B cell (primary cell): ENCODE measurements around the gene NFKBIB. TPM values are rescaled to one million over a fixed set of nuclear protein-coding genes. Genes with fewer than 3 reads are reported as not detected.

Experiments used
- ATAC-seq: fragments of 200-7000 bp; cut with Tn5 transposase; one replicate; pipeline ENCODE4 v1.10.0; 2021; ENCODE audit warnings: low read depth, mild to moderate bottlenecking, moderate number of reproducible peaks, moderate library complexity
- CTCF ChIA-PET: fragments of 350-600 bp; sonication (Branson Sonifier 250); formaldehyde crosslinking; loops from one replicate; lab custom pipeline; 2021; ENCODE audit warnings: antibody characterized with exemption, inconsistent platforms; lab: Charles Lee
- POLR2A ChIA-PET: fragments of 350-600 bp; sonication (Branson Sonifier 250); formaldehyde crosslinking; loops from one replicate; lab custom pipeline; 2021; ENCODE audit warnings: antibody characterized with exemption; lab: Charles Lee
- DNase-seq: peaks from one replicate; pipeline ENCODE4 v3.0.0; 2013
- H2AFZ ChIP-seq: 2 replicates; pipeline ENCODE4 v1.6.1; 2012; ENCODE audit warnings: mild to moderate bottlenecking, low read depth, low read length; ENCODE audit not compliant: insufficient read depth, poor library complexity, severe bottlenecking
- H3K27ac ChIP-seq, 2 donors: 1 replicate in 1 of 2; 2 replicates in 1 of 2; pipeline ENCODE4 v1.5.1; 2012 to 2013; ENCODE audit warnings: low read length in 2 of 2, mild to moderate bottlenecking in 2 of 2, moderate library complexity in 1 of 2
- H3K27me3 ChIP-seq, 4 experiments: fragments of 200-600 bp in 1 of 4; sonication (generic) in 1 of 4; replicated peaks in 1 of 4; 1 replicate in 2 of 4; 2 replicates in 2 of 4; pipeline versions ENCODE4 v1.6.1 to v1.7.0; 2013 to 2016; ENCODE audit warnings: low read length in 3 of 4, mild to moderate bottlenecking in 2 of 4, mixed read lengths in 1 of 4, moderate library complexity in 1 of 4; ENCODE audit not compliant: insufficient read depth in 4 of 4, control insufficient read depth in 3 of 4; ENCODE audit errors: control extremely low read depth in 1 of 4
- H3K36me3 ChIP-seq, 2 experiments: replicated peaks in 1 of 2; 1 replicate in 1 of 2; 2 replicates in 1 of 2; pipeline versions ENCODE4 v1.6.1 to v1.7.1; 2013; ENCODE audit warnings: low read length in 1 of 2; ENCODE audit not compliant: insufficient read depth in 2 of 2, control insufficient read depth in 1 of 2; ENCODE audit errors: control extremely low read depth in 1 of 2, extremely low read depth in 1 of 2
- H3K4me1 ChIP-seq, 2 donors: fragments of 200-600 bp in 1 of 2; sonication (generic) in 1 of 2; 1 replicate in 1 of 2; 2 replicates in 1 of 2; pipeline versions ENCODE4 v1.5.1 to v1.6.1; 2013 to 2017; ENCODE audit warnings: low read length in 2 of 2; ENCODE audit not compliant: control insufficient read depth in 2 of 2, insufficient read depth in 2 of 2
- H3K4me2 ChIP-seq: replicated peaks from 2 replicates; pipeline ENCODE3; 2012; ENCODE audit warnings: mild to moderate bottlenecking, low read depth, low read length; ENCODE audit not compliant: poor library complexity, severe bottlenecking
- H3K4me3 ChIP-seq, 5 experiments: fragments of 200-600 bp in 1 of 5; sonication (generic) in 1 of 5; 1 replicate in 3 of 5; 2 replicates in 2 of 5; pipeline versions ENCODE4 v1.5.1 to v1.7.0; 2011 to 2016; ENCODE audit warnings: low read length in 4 of 5, mild to moderate bottlenecking in 4 of 5, low read depth in 2 of 5, control low read depth in 1 of 5, moderate library complexity in 1 of 5; ENCODE audit not compliant: insufficient read depth in 1 of 5; ENCODE audit errors: control extremely low read depth in 1 of 5, extremely low read depth in 1 of 5
- H3K79me2 ChIP-seq: fragments of 200-600 bp; sonication (generic); one replicate; pipeline ENCODE4 v1.6.0; 2016; ENCODE audit warnings: low read length; ENCODE audit not compliant: control insufficient read depth, insufficient read depth
- H3K9ac ChIP-seq: fragments of 200-600 bp; sonication (generic); 2 replicates; pipeline ENCODE4 v1.6.1; 2017; ENCODE audit warnings: mild to moderate bottlenecking, low read length, moderate library complexity
- H3K9me3 ChIP-seq, 3 donors: one replicate each; pipeline versions ENCODE4 v1.6.1 to v1.7.1; 2013; ENCODE audit warnings: low read length in 2 of 3; ENCODE audit not compliant: control insufficient read depth in 2 of 3, insufficient read depth in 1 of 3; ENCODE audit errors: control extremely low read depth in 1 of 3
- H4K20me1 ChIP-seq: 2 replicates; pipeline ENCODE4 v1.6.0; 2012; ENCODE audit warnings: mild to moderate bottlenecking, low read length; ENCODE audit not compliant: insufficient read depth, control insufficient read depth, poor library complexity, severe bottlenecking
- H3K27ac Mint-ChIP-seq: one replicate; pipeline ENCODE4 v1.8.0; 2021; ENCODE audit warnings: mixed read lengths
- H3K27me3 Mint-ChIP-seq: one replicate; pipeline ENCODE4 v1.8.0; 2021; ENCODE audit warnings: mixed read lengths
- H3K4me1 Mint-ChIP-seq: one replicate; pipeline ENCODE4 v1.8.0; 2021; ENCODE audit warnings: mixed read lengths
- H3K4me3 Mint-ChIP-seq: one replicate; pipeline ENCODE4 v1.8.0; 2021; ENCODE audit warnings: mixed read lengths
- H3K9me3 Mint-ChIP-seq: one replicate; pipeline ENCODE4 v1.8.0; 2022; ENCODE audit warnings: mixed read lengths; ENCODE audit not compliant: insufficient read depth
- CTCF ChIP-seq: fragments of 200-600 bp; IDR thresholded peaks from one replicate; pipeline ENCODE4 v1.8.0; 2022; ENCODE audit warnings: antibody characterized with exemption, mild to moderate bottlenecking
- EZH2 ChIP-seq: IDR thresholded peaks from 2 replicates; pipeline ENCODE4 v1.6.1; 2012; ENCODE audit warnings: borderline replicate concordance, low read depth, mild to moderate bottlenecking, moderate library complexity, low read length; ENCODE audit not compliant: insufficient read depth, poor library complexity, severe bottlenecking
- WGBS: methylation state at CpG from one replicate; pipeline ENCODE4 v1.1.5; 2013; ENCODE audit warnings: missing lambda C conversion rate; ENCODE audit not compliant: insufficient coverage; 5-methylcytosine and 5-hydroxymethylcytosine counted together
- intact Hi-C: fragments of 100-400 bp; cut with micrococcal nuclease; formaldehyde crosslinking; loops from one replicate; pipeline ENCODE4 v1.10.0; 2022
- polyA minus RNA-seq: library from RNA; depleted of rRNA, polyadenylated mRNA; stranded (reverse); fragments of >200 nt; gene quantifications from 2 replicates; pipeline ENCODE4 v1.2.3, GENCODE V29; 2012
- polyA plus RNA-seq: library from polyadenylated mRNA; depleted of rRNA; stranded (reverse); fragments of >200 nt; gene quantifications from 2 replicates; pipeline ENCODE4 v1.2.3, GENCODE V29; 2012
- total RNA-seq, 2 donors: library from RNA; stranded (reverse); fragments of 120-200 nt in 1 of 2; gene quantifications; 1 replicate in 1 of 2; 2 replicates in 1 of 2; pipeline versions ENCODE4 v1.2.3 to v1.2.4, GENCODE V29; 2013 to 2022

NFKBIB gene
- total RNA-seq (30.3 and 31.5 TPM in 2 replicates), polyA plus RNA-seq (54.4 and 117 TPM in 2 replicates), polyA minus RNA-seq (33.9 and 52.6 TPM in 2 replicates)
- total RNA-seq (2013): 20.3 TPM

- Mint-ChIP-seq H3K4me3 (peak within 1 kb of the TSS; percentile 96), H3K9me3 (no peaks in the 10 kb centered on the region), H3K4me1 (peaks cover 38% of the 10 kb centered on the region), H3K27me3 (no peaks in the 10 kb centered on the region), H3K27ac (peak within 1 kb of the TSS; percentile 94)
- Histone ChIP-seq H3K4me2 (peak within 1 kb of the TSS; percentile 83), H3K4me1 (peaks cover 20 to 30% of the 10 kb centered on the region in 2 donors), H3K27me3 (no peaks in the 10 kb centered on the region), H3K9ac (peak within 1 kb of the TSS; percentile 95), H3K9me3 (peaks cover 0 to 4% (median 0%) of the 10 kb centered on the region in 3 donors), H4K20me1 (no peaks in the 10 kb centered on the region), H3K79me2 (peaks cover 89% of the 10 kb centered on the region), H3K4me3 (peak within 1 kb of the TSS; percentile 85 to 95 (median 92)), H2AFZ (peak within 1 kb of the TSS; percentile 84), H3K27ac (peak within 1 kb of the TSS; percentile 89 to 99), H3K36me3 (peaks cover 0 to 6% of the 10 kb centered on the region in 2 experiments)
- CTCF ChIA-PET: interaction anchor here (0.9 to 2.5 kb wide), 8 partner anchors 30 to 497 kb away, joined by 3 to 29 read pairs (median 4); partner anchors contain the start of genes ECH1, FAM98C, MRPS12 and SARS2
- POLR2A ChIA-PET: interaction anchor here (0.5 to 1.9 kb wide), 9 partner anchors 31 to 281 kb away, joined by 3 to 13 read pairs (median 6); partner anchors contain the start of genes EIF3K, MAP4K1, MRPS12 and SARS2
- ATAC-seq (peak; percentile 89), DNase-seq (peak; percentile 100)
- TF ChIP-seq CTCF (no peak), EZH2 (no peak)
- intact Hi-C loops: loop anchor here (1.0 to 2.0 kb wide), 9 partner anchors 21 to 525 kb away; partner anchors contain the start of genes ACTN4, ECH1, EIF3K and FAM98C
- under 1% methylated on average over 64 of the region's 64 CpGs for WGBS
These were observed at the start of gene NFKBIB, which contains the start of gene SIRT2 for GRCh38 chr19:38899447-38900201. TSS of gene NFKBIB (plus strand) at chr19:38899969. CDS start at chr19:38900033, 64 bp downstream. TSS of gene SIRT2 (minus strand) at chr19:38899618. CDS start at chr19:38899521, 97 bp downstream.
